DMS 273 (cell line): Measurements from ENCODE around the gene TXNIP.

ENCODE experiments used
- DNase-seq: peaks from one replicate; lab custom pipeline; 2025; ENCODE audit not compliant: unreplicated experiment; lab: John Stamatoyannopoulos, UW

TXNIP gene

GRCh38 chr1:145986551-145986950 lies 9.8 kb downstream of the TXNIP start:
- no peak for DNase-seq

DNA sequence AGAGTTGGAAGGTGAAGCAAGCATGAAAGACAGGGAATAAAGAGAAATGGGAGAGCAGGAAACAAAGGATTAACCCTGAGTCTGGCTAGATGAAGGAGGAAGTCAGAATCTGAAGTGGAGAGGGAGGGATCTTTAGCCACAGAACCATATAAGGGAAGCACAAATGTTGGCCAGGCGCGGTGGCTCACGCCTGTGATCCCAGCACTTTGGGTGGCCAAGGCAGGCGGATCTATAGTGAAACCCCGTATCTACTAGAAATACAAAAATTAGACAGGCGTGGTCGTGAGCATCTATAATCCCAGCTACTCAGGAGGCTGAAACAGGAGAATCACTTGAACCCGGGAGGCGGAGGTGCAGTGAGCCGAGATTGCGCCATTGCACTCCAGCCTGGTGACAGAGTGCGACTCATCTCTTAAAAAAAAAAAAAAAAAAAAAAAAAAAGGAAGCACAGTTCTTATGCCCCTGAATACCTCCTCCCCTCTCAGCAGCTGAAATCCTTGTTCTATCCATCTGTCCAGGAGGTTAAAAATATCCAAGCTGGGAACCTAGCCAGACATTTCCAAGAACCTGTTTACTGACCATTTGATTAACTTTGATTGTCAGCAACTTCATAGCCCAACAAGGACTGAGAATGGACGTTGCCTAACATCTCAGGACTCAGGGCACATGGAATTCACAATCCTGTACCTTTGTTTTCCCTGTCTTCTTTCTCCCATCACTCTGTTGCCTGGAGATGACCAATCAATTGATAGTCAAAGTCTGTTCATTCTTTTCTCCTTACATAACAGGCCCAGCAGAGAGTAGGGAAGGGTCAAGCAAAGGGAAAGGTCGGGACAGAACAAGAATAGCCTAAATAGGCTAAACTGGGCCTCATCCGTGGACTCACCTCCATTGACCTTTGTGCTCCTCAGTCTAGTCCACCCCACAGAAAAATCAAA lies 10.6 kb downstream of the TXNIP start:
- DNase-seq = peak; percentile 85

DNA sequence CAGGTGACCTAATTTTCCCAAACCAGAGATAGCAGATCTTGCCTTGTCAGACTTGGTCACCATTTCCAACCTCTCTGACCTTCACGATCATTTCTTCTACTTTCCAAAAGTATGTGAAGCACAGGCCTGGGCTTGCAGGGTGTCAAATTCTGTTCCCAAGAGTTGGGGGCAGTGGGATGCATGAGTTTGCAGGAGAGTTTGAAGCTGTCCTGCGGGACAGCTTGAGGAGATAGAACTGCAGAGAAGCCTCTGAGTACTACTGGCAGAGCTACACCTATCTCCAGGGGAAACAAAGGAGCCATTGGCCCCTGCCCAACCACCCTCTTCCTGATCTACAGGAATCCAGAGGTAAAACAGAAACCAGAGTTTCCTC lies 11.3 kb downstream of the TXNIP start:
- DNase-seq = peak; percentile 60

DNA sequence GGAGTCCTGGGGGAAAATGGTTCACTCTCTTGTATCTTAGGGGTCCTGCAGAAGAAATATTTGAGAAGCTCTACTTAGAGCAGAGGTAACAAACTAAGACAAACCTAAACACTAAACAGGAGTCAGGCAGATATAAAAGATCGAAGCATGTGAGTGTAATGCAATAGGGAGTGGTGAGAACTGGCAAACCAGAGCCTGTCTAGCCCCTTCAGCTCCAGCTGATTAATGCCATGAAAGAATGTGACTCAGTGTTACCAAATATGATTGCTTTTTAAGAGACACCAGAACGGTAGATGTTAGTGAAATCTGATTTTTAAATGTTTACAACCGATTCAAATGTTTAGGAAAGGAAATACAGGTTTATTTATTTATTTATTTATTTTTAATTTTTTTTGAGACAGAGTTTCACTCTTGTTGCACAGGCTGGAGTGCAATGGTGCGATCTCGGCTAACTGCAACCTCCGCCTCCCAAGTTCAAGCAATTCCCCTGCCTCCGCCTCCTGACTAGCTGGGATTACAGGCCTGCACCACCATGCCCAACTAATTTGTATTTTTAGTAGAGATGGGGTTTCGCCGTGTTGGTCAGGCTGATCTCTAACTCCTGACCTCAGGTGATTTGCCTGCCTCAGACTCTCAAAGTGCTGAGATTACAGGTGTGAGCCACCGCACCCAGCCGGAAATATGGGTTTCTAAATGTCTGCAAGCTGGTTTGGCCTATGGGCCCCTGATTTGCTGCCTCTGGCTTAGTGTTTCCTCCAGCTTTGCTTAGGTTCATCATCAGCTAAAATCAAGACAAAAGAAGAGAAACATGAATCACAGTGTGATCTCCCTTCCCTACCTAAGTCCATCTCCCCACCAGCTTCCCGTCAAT lies 12.2 kb downstream of the TXNIP start:
- DNase-seq = no peak

DNA sequence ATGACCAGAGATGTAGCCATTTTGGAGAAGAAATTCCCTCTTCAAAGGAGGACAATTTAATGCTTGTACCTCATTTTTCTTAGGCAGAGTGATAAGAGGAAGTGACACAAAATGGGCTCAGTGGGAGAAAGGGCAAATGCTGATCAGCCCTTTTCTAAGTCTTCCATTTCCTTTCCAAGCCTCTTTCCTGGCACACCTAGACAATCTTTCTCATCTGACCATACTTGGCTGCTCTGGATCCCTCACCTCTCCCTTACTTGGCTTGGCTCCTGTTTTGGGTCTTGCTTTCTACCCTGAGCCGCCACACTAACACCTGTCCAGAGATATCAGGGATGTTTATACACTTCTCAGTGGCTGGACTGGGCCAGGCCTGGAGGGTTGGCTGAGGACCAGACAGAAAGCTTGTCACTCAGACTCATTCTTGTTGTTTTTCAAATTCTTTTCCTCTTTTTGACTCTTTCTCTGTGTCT lies 13.1 kb downstream of the TXNIP start:
- DNase-seq = peak; percentile 46

DNA sequence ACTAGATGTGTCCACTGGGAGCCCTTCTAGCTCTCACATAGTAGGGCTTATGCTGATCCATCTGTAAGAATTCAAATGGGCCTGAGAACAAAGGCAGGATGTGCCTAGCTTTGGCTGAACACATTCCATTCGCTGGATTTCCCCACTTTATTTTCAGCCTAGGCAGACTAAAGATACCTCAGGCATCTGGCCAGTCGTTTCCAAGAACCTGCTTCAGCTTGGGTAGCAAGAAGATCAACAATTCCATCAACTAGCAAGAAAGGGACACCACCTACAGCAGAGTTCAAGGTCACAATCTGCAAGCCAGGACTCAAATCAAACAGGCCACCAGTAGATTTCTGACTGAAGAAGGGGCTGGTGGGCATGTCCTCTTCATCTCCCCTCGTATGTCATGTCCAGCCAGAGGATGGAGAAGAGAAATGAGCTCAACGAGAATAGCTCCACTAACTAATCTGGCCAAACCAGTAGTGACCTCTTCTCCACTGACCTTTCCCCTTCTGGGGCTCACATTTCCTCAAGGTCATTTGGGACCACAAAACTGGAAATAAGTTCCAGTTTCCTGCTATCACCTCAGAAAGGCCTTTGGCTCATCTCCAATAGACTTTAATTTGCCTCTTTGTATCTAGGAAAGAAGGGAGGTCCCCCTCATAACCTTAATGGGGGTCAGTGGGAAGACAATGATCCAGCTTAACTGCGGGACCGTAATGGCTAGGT lies 14.2 kb downstream of the TXNIP start:
- DNase-seq = no peak

GRCh38 chr1:145980457-145980994 lies 15.9 kb downstream of the TXNIP start:
- DNase-seq = no peak

DNA sequence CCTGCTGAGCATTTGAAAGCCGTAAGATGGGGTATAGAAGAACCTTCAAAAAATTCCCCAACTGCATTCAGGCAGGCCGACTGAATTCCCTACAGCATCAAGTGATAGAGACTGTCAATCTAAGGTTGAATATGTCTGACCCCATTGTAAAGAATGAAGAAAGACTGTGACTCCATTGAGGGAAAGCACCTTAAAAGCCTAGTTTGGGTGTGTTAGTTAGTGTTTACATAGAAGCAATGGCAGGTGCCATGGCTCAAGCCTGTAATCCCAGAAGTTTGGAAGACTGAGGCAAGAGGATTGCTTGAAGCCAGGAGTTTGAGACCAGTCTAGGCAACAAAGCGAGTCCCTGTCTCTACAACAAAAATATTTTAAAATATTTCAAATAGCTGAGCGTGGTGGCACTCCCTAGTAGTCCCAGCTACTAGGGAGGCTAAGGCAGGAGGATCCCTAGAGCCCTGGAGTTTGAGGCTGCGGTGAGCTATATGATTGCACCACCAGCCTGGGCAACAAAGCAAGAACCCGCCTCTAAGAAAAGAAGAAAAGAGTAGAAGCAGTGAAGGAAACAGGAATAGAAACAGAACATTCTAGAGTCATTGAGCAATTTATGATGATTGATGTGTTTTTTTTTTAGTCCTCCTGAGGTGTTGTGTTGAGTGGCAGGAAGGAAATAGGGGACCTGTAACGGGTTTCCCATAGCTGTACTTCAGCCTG lies 16.5 kb downstream of the TXNIP start:
- DNase-seq = no peak

DNA sequence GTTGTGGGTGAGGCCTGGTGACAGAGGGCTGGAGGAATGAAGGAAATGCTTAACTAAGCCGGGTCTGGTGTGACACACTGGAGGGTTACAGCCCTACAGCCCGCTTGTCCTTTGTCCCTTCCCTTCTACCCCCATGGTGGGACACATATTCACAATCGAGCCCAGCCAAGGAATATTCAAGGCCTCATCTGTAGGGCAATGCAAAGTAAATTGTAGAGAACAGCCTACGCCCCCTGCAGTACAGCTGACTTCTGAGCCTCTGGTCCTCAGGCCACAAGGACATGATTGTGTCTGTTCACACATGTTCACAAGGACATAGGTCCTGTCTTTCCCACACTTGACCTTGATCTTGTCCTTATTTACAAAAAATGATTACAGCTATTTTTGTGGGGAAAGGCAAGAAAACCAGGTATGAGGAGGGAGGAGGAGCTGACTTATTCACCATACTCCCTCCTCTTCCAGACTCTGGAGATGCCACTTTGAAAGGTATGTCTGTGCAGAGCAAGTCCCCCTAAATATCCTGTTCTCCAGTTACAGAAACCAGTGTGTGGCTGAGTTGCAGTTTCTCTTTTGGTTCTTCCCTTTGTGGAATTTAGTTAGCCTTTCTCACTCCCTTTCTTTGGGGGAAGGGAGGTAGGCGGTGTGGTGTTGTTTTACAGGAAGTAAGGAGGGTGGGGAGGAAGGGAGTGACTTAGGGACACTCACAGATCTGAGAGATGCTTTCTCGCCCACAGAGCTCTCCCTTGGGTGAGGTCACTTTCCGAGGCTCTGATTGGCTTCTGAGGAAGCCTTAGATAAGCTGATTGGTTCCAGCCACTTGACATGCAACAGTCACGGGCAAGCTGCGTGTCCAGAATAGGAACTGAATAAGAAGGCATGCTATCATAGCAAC lies 17.3 kb downstream of the TXNIP start:
- DNase-seq = peak; percentile 99

DNA sequence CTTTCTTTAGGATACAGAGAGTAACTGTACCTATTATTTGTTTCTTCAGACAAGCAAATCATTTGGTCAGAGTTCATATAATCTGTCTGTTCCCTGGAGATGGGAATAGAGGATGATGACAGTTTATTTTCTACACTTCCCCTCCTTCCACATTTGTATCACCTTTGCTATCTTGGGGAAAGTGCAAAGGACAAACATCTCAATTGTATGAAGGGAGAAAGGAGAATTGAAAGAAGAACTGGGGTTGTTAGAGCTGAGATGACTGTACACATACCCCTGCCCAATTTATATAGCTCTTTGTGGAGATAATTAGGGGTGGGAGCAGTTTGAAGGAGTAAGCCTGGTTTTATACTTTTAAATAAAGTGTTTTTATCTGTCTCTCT lies 17.9 kb downstream of the TXNIP start:
- no peak for DNase-seq

DNA sequence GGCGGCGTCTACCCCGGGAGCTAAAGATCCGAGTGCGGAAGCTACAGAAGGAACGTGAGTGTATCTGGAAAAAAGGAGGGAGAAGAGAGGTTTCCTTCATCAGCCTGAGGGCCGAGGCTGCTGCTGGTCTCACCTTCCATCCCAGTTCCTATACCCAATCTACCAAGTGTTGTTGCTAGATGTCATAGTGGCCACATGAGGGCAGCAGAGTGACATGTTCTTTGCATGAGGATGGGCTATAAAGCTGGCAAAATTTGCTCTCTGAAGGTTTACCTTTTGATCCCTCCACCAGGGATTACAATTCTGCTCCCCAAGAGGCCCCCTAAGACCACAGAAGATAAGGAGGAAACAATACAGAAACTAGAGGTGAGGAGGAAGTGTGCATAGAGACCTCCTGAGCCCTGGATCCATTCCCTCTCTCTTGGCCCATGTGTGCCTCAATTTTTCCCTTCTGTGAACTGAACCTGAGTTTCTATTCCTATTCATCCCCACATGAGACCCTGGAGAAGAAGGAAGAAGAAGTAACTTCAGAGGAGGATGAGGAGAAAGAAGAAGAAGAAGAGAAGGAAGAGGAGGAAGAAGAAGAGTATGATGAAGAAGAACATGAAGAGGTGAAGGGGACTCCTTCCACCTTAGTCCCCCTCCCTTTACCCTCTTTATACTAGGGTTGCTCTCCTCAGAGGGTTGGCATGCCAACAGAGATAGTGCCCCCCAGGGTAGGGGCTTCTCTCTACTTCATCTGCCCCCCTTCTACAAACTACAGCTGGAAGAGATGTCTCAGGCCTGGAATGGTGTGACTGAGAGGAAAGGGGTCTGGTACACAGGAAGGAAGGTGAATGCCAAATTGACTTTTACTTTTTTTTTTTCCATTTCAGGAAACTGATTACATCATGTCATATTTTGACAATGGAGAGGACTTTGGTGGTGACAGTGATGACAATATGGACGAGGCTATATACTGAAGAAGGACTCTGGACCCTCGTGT lies 18.6 kb downstream of the TXNIP start:
- DNase-seq = peak; percentile 89

DNA sequence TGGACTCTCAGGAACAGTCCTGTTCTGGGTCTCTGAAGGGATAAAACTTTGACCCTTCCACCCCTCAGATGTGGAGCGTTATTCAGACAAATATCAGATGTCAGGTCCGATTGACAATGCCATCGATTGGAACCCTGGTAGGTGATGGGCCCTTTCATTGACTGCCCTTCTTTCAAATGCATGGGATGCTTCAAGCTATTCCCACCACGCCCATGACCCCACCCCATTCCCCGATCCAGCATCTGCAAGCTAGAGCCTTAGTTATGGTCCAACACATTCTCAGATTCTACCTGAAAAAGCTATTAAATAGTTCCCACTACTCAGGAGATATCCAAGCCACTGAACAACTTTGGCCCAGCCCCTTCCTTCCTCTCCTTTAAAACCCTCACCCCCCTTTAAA lies 19.4 kb downstream of the TXNIP start:
- no peak for DNase-seq

- DNase-seq = no peak
Measured at GRCh38 chr1:145975216-145975615, 21.2 kb downstream of the TXNIP start.

- DNase-seq = no peak
Measured at GRCh38 chr1:145974721-145975120, 21.7 kb downstream of the TXNIP start.

- no peak for DNase-seq
Measured at GRCh38 chr1:145972580-145972979, 23.8 kb downstream of the TXNIP start.

GRCh38 chr1:145967288-145967687 lies 29.1 kb downstream of the TXNIP start:
- DNase-seq = no peak

- DNase-seq = no peak
Measured at GRCh38 chr1:145965119-145965744, 31.1 kb downstream of the TXNIP start.
